BE2C (cell line): Measurements from ENCODE around the gene OSBPL2.

Experiments used
- DNase-seq: peaks from one replicate; pipeline ENCODE4 v3.0.0-alpha.2; 2020
- H3K27me3 ChIP-seq: fragments of 250-450 bp; sonication (Bioruptor Pico); 2 replicates; pipeline ENCODE4 v1.5.1; 2020; ENCODE audit warnings: mild to moderate bottlenecking
- H3K36me3 ChIP-seq: fragments of 250-450 bp; sonication (Bioruptor Pico); 2 replicates; pipeline ENCODE4 v1.5.1; 2020; ENCODE audit warnings: mild to moderate bottlenecking
- H3K4me1 ChIP-seq: fragments of 250-450 bp; sonication (Bioruptor Pico); 2 replicates; pipeline ENCODE4 v1.5.1; 2020
- H3K4me3 ChIP-seq: 2 replicates; pipeline ENCODE4 v1.5.1; 2011; ENCODE audit warnings: low read depth, low read length
- H3K9me3 ChIP-seq: fragments of 250-450 bp; sonication (Bioruptor Pico); 2 replicates; pipeline ENCODE4 v1.5.1; 2020
- CTCF ChIP-seq: IDR thresholded peaks from 2 replicates; pipeline ENCODE4 v1.5.1; 2012; ENCODE audit warnings: mild to moderate bottlenecking, low read depth, low read length

Gene OSBPL2

DNA sequence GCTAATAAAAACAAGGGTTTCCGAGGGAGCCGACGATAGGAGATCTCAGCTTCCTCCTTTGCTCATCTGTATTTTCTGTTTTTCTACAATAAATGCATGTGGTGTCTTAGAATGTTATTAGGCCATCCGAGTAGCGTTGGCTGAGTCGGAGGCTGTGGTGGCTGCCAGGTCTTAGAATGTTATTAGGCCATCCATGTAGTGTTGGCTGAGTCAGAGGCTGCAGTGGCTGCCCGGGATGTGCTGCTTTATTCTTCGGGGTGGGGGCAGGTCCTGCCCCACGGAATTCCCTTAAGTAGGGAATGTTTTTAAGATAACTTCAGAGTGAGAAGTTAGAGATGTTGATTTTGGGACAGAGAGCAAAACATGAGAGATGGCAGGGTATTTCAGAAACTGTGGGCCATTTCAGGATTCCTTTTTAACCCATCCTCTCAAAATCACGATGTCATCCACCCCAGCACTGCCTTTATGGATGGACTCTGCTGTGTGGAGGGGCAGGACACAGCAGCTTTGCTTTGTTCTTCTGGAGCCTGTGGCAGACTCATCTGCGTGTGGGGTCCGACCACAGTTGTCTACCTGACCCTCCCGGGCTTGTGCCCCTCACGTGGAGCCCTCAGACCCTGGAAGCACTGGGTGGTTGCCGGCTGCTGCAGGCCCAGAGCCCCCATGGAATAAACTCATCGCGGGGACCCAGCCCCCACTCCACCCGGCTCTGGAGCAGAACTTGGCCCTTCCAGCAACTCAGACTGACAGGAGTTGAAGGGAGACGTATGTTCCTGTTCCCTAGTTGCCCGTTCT lies 20.4 kb downstream of the OSBPL2 start:
- H3K9me3 ChIP-seq = no peaks in the 10 kb centered on the region
- H3K4me1 ChIP-seq = peaks cover 4% of the 10 kb centered on the region; the same call in 1 of the 2 replicates
- no peak for DNase-seq
- no peak overlapping the region for H3K4me3 ChIP-seq
- no peak for TF ChIP-seq CTCF
- no peaks in the 10 kb centered on the region for H3K27me3 ChIP-seq
- peaks cover 5% of the 10 kb centered on the region for H3K36me3 ChIP-seq

DNA sequence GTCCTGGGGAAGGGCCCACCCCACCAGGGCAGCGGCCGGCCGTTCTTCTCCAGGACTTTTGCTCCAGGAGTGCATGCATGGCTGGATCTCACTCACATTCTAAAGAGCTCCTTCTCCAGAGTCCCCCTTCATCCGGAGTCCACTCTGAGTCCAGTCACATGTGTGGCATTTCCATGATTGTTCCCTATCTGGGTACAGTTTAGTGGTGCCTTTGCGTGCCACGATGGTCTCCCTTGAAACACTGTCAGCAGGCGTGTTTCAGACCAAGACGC lies 20.9 kb downstream of the OSBPL2 start:
- Histone ChIP-seq H3K4me3 (no peak overlapping the region), H3K27me3 (no peaks in the 10 kb centered on the region), H3K36me3 (peaks cover 5% of the 10 kb centered on the region), H3K4me1 (peaks cover under 1% of the 10 kb centered on the region; the same call in 1 of the 2 replicates), H3K9me3 (no peaks in the 10 kb centered on the region)
- DNase-seq = no peak
- no peak for TF ChIP-seq CTCF

DNA sequence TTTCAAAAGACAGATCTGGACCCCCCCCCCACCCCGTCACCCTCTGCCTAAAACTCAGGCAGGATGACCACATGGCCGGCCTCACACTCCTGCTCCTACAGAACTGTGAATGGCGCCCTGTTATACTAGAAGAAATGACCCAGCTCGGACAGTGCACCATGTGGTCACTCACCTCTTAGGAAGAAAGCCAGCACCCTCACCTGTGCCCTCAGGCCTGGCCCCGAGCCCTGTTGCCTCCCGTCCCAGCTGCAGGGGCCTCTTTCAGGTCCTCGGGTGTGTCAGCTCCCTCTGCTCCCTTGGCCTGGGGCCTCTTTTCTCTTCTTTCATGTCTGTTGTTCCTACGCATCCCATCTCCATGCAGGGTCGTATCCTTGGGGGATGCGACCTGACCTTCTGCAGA lies 23.7 kb downstream of the OSBPL2 start:
- DNase-seq = no peak
- Histone ChIP-seq H3K9me3 (no peaks in the 10 kb centered on the region; the same call in 1 of the 2 replicates), H3K4me3 (no peak overlapping the region), H3K4me1 (no peaks in the 10 kb centered on the region), H3K36me3 (peaks cover 10% of the 10 kb centered on the region), H3K27me3 (no peaks in the 10 kb centered on the region)
- TF ChIP-seq CTCF = no peak

DNA sequence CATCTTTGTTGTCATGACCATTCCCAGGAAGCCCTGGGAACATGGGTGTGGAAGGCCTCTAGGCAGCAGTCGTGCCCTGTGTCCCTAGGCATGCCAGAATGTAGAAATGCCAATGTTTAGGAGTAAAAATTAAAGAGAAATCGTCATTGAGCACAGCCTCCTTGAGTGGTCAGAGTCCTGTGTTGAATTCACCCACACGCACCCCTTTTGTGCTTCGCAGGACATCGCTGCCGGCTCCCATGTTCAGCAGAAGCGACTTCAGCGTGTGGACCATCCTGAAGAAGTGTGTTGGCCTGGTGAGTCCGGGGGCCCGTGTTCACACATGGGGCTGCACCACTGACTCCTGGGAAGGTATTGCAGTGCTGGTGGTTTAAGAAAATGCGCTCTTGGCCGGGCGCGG lies 25.1 kb downstream of the OSBPL2 start:
- Histone ChIP-seq H3K27me3 (no peaks in the 10 kb centered on the region), H3K4me1 (no peaks in the 10 kb centered on the region), H3K9me3 (no peaks in the 10 kb centered on the region; the same call in 1 of the 2 replicates), H3K36me3 (peaks cover 10% of the 10 kb centered on the region), H3K4me3 (no peak overlapping the region)
- no peak for TF ChIP-seq CTCF
- DNase-seq = no peak

DNA sequence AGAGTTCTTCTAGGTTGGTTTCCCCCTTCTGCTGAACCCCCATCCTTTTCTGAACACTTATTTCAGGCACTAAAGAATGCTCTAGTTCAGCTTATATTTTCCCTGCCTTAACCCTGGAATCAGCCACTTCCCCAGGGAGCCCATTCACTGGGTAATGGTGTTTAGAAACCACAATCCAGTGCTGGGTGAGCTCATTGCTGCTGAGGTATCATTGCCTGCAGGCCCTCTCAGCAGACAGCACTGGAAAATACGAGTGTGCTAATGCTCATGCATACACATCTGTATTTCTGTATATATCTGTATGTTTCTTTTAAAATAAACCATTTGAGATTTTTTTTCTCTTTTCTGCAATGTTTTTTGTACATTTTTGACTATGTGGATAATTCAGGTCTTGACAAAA lies 27.0 kb downstream of the OSBPL2 start:
- TF ChIP-seq CTCF = no peak
- peaks cover 10% of the 10 kb centered on the region for H3K36me3 ChIP-seq
- no peaks in the 10 kb centered on the region; the same call in 1 of the 2 replicates for H3K9me3 ChIP-seq
- H3K27me3 ChIP-seq = no peaks in the 10 kb centered on the region
- H3K4me3 ChIP-seq = no peak overlapping the region
- H3K4me1 ChIP-seq = no peaks in the 10 kb centered on the region
- DNase-seq = no peak

GRCh38 chr20:62266340-62266739 lies 28.0 kb downstream of the OSBPL2 start:
- Histone ChIP-seq H3K4me3 (no peak overlapping the region), H3K27me3 (no peaks in the 10 kb centered on the region), H3K36me3 (peaks cover 10% of the 10 kb centered on the region), H3K4me1 (no peaks in the 10 kb centered on the region), H3K9me3 (no peaks in the 10 kb centered on the region; the same call in 1 of the 2 replicates)
- no peak for TF ChIP-seq CTCF
- no peak for DNase-seq
